Aorta (tissue), 5 donors: ENCODE data around the gene OCRL. TPM values are rescaled to one million over a fixed set of nuclear protein-coding genes. Genes with fewer than 3 reads are reported as not detected.
"Not testable (repeated sequence)": the region's sequence is repeated elsewhere in the genome, so short reads cannot be mapped to it uniquely, and the experiment has no call there.

ENCODE experiments used
- ATAC-seq: fragments of 200-7000 bp; cut with Tn5 transposase; one replicate; pipeline ENCODE4 v1.9.1; 2022; ENCODE audit warnings: moderate library complexity; ENCODE audit not compliant: low FRiP score
- DNase-seq, 2 donors: peaks; one replicate each; pipeline ENCODE4 v3.0.0-alpha.2; 2020
- H3K27ac ChIP-seq, 2 donors: one replicate each; pipeline ENCODE4 v1.5.1; 2013; ENCODE audit warnings: low read length in 2 of 2, mild to moderate bottlenecking in 2 of 2, moderate library complexity in 2 of 2, control low read depth in 1 of 2, inconsistent platforms in 1 of 2, low read depth in 1 of 2
- H3K27me3 ChIP-seq, 2 donors: one replicate each; pipeline ENCODE4 v1.6.1; 2013; ENCODE audit warnings: control low read depth in 1 of 2, low read length in 1 of 2, mild to moderate bottlenecking in 1 of 2, moderate library complexity in 1 of 2; ENCODE audit not compliant: insufficient read depth in 2 of 2, control insufficient read depth in 1 of 2
- H3K36me3 ChIP-seq, 2 donors: one replicate each; pipeline ENCODE4 v1.6.1; 2013; ENCODE audit warnings: control low read depth in 1 of 2, low read length in 1 of 2, mild to moderate bottlenecking in 1 of 2; ENCODE audit not compliant: insufficient read depth in 2 of 2, control insufficient read depth in 1 of 2
- H3K4me1 ChIP-seq, 2 donors: one replicate each; pipeline ENCODE4 v1.6.1; 2013; ENCODE audit warnings: low read length in 2 of 2, control low read depth in 1 of 2, mild to moderate bottlenecking in 1 of 2, moderate library complexity in 1 of 2; ENCODE audit not compliant: insufficient read depth in 2 of 2, control insufficient read depth in 1 of 2
- H3K4me3 ChIP-seq, 2 donors: one replicate each; pipeline ENCODE4 v1.5.1; 2013; ENCODE audit warnings: low read length in 2 of 2, control low read depth in 1 of 2, mild to moderate bottlenecking in 1 of 2
- H3K9me3 ChIP-seq: one replicate; pipeline ENCODE4 v1.6.1; 2013; ENCODE audit warnings: mild to moderate bottlenecking, low read length; ENCODE audit not compliant: control insufficient read depth
- WGBS, 2 donors: extraction: QIAGEN DNeasy Blood & Tissue Kit; methylation state at CpG; one replicate each; pipeline ENCODE4 v1.1.7; 2013; 5-methylcytosine and 5-hydroxymethylcytosine counted together
- intact Hi-C, 2 donors: fragments of 100-400 bp; cut with DNase I; formaldehyde crosslinking; loops; one replicate each; pipeline versions ENCODE4 v1.14.2 to v1.15.0; 2022
- polyA plus RNA-seq, 2 donors: library from polyadenylated mRNA; stranded (reverse); fragments of 200-250 nt; gene quantifications; one replicate each; pipeline ENCODE4 v1.2.3, GENCODE V29; 2013
- total RNA-seq, 2 donors: library from RNA; stranded (reverse); fragmentation: NEBNext Ultra II Directional; extraction: Animal tissue kit (Norgen Biotek cat#: 25700); gene quantifications; one replicate each; pipeline ENCODE4 v1.2.1, GENCODE V29; 2021
- donor health status: healthy with polysubstance abuse.
- donor health status: Bipolar disorder and iron deficiency.
- donor health status: DM: no; HTN: no; CAD: no.
- donor health status: DM: no; HTN: no; CAD: no.
- donor health status: DM: yes; HTN: yes; CAD: no.

OCRL gene
- total and polyA plus RNA-seq, 4 donors: 10.6 to 23.6 (median 18.2) TPM

GRCh38 chrX:129568349-129568748 is 28.3 kb downstream of the OCRL start:
- H3K27ac ChIP-seq: no peak overlapping the region
- no peak overlapping the region for H3K4me3 ChIP-seq
- no peaks in the 10 kb centered on the region for H3K27me3 ChIP-seq
- intact Hi-C loops: no loop called here
- no peaks in the 10 kb centered on the region for H3K9me3 ChIP-seq
- no peak for ATAC-seq
- DNase-seq: no peak
- peaks cover 0 to 2% of the 10 kb centered on the region in 2 donors for H3K36me3 ChIP-seq
- no peaks in the 10 kb centered on the region for H3K4me1 ChIP-seq
- 64 to 93% methylated on average over 3 of the region's 3 CpGs for WGBS, 2 donors

- H3K36me3 ChIP-seq: peaks cover 0 to 2% of the 10 kb centered on the region in 2 donors
- ATAC-seq (no peak), DNase-seq (no peak)
- intact Hi-C loops: no loop called here
- peak overlapping the region in 1 of 2 donors; percentile 36 for H3K27ac ChIP-seq
- H3K4me3 ChIP-seq: no peak overlapping the region
- H3K4me1 ChIP-seq: no peaks in the 10 kb centered on the region
- H3K27me3 ChIP-seq: no peaks in the 10 kb centered on the region
- no peaks in the 10 kb centered on the region for H3K9me3 ChIP-seq
- 24 to 27% methylated on average over 2 of the region's 2 CpGs for WGBS, 2 donors
These were observed 32.4 kb downstream of the OCRL start for GRCh38 chrX:129572422-129572821.

- H3K4me3 ChIP-seq, intact Hi-C loops: not testable (repeated sequence)
These were observed 33.6 kb downstream of the OCRL start for GRCh38 chrX:129573652-129574051.

GRCh38 chrX:129574214-129574613 is 34.2 kb downstream of the OCRL start:
- no peaks in the 10 kb centered on the region for H3K27me3 ChIP-seq
- no peaks in the 10 kb centered on the region for H3K4me1 ChIP-seq
- no peak for ATAC-seq
- intact Hi-C loops: no loop called here
- DNase-seq: no peak
- no peaks in the 10 kb centered on the region for H3K36me3 ChIP-seq
- WGBS, 2 donors: 7 to 38% methylated on average over 2 of the region's 2 CpGs
- H3K9me3 ChIP-seq: no peaks in the 10 kb centered on the region
- H3K27ac ChIP-seq: no peak overlapping the region
- no peak overlapping the region for H3K4me3 ChIP-seq

More at GRCh38 chrX:129573652-129574051, 33.6 kb downstream of the OCRL start:
- not testable (repeated sequence) for H3K9me3 ChIP-seq, ATAC-seq, H3K36me3 ChIP-seq, H3K27ac ChIP-seq, DNase-seq, H3K4me1 ChIP-seq, H3K27me3 ChIP-seq
- 81 to 97% methylated on average over 4 of the region's 4 CpGs for WGBS, 2 donors

GRCh38 chrX:129576539-129576938 is 36.5 kb downstream of the OCRL start:
- Histone ChIP-seq H3K27ac (no peak overlapping the region), H3K4me3 (no peak overlapping the region), H3K9me3 (no peaks in the 10 kb centered on the region), H3K36me3 (no peaks in the 10 kb centered on the region), H3K4me1 (no peaks in the 10 kb centered on the region), H3K27me3 (no peaks in the 10 kb centered on the region)
- DNase-seq: no peak
- ATAC-seq: no peak
- 53 to 59% methylated on average over 3 of the region's 3 CpGs for whole genome bisulfite sequencing, 2 donors
- intact Hi-C loops: no loop called here

- DNase-seq (peak in 1 of 2 donors; percentile 55), ATAC-seq (peak; percentile 84)
- no peak overlapping the region for H3K27ac ChIP-seq
- intact Hi-C loops: no loop called here
- no peaks in the 10 kb centered on the region for H3K9me3 ChIP-seq
- no peak overlapping the region for H3K4me3 ChIP-seq
- no peaks in the 10 kb centered on the region for H3K36me3 ChIP-seq
- no peaks in the 10 kb centered on the region for H3K4me1 ChIP-seq
- 6 to 19% methylated on average over 5 of the region's 5 CpGs for WGBS, 2 donors
- H3K27me3 ChIP-seq: no peaks in the 10 kb centered on the region
These were observed 37.4 kb downstream of the OCRL start for GRCh38 chrX:129577473-129577872.

- H3K27me3 ChIP-seq: no peaks in the 10 kb centered on the region
- ATAC-seq: no peak
- no peaks in the 10 kb centered on the region for H3K36me3 ChIP-seq
- H3K4me1 ChIP-seq: no peaks in the 10 kb centered on the region
- DNase-seq: no peak
- intact Hi-C loops: no loop called here
- WGBS, 2 donors: 74 to 93% methylated on average over 1 of the region's 1 CpG
- H3K27ac ChIP-seq: no peak overlapping the region
- no peaks in the 10 kb centered on the region for H3K9me3 ChIP-seq
- H3K4me3 ChIP-seq: no peak overlapping the region
These were observed 37.8 kb downstream of the OCRL start for GRCh38 chrX:129577877-129578276.

- no peaks in the 10 kb centered on the region for H3K9me3 ChIP-seq
- no peaks in the 10 kb centered on the region for H3K27me3 ChIP-seq
- DNase-seq (no peak), ATAC-seq (no peak)
- H3K4me1 ChIP-seq: no peaks in the 10 kb centered on the region
- no peak overlapping the region for H3K4me3 ChIP-seq
- 57 to 79% methylated on average over 1 of the region's 1 CpG for WGBS, 2 donors
- H3K27ac ChIP-seq: no peak overlapping the region
- H3K36me3 ChIP-seq: no peaks in the 10 kb centered on the region
- intact Hi-C loops: no loop called here
These were observed 41.8 kb downstream of the OCRL start for GRCh38 chrX:129581904-129582303.

- Histone ChIP-seq H3K9me3 (no peaks in the 10 kb centered on the region), H3K4me3 (no peak overlapping the region), H3K4me1 (no peaks in the 10 kb centered on the region), H3K27ac (no peak overlapping the region), H3K27me3 (no peaks in the 10 kb centered on the region), H3K36me3 (peaks cover 0 to 3% of the 10 kb centered on the region in 2 donors)
- 23 to 65% methylated on average over 1 of the region's 1 CpG for WGBS, 2 donors
- intact Hi-C loops: no loop called here
- DNase-seq (no peak), ATAC-seq (no peak)
These were observed 45.1 kb downstream of the OCRL start for GRCh38 chrX:129585167-129585566.
